ENCODE data around the gene CRYL1.

- TF ChIP-seq CTCF (IDR thresholded peaks at IDR 0.05; ENCODE audit: low read depth, low read length, poor library complexity, severe bottlenecking) = no peak
- no peak for TF ChIP-seq EZH2phosphoT487 (IDR thresholded peaks at IDR 0.05; ENCODE audit: borderline replicate concordance, low read length)
Measured at GRCh38 chr13:20401931-20402856, 123.5 kb downstream of the CRYL1 start.
